NCI-H526 (cell line): ENCODE data around the gene VGLL3.
"Not testable (repeated sequence)": the region's sequence is repeated elsewhere in the genome, so short reads cannot be mapped to it uniquely, and the experiment has no call there.

ENCODE experiments used
- DNase-seq, 2 experiments: peaks; one replicate each; lab custom pipeline; 2025; lab: John Stamatoyannopoulos, UW

Gene VGLL3

GRCh38 chr3:86990734-86991481 is at the start of gene VGLL3:
TSS of gene VGLL3 (minus strand) at chr3:86991149. CDS start at chr3:86990743, 406 bp downstream.
- DNase-seq = peak; percentile 87 to 90

- no peak for DNase-seq
Measured at GRCh38 chr3:87037652-87038051, 46.7 kb upstream of the VGLL3 start.

- no peak for DNase-seq
Measured at GRCh38 chr3:87036671-87037070, 45.7 kb upstream of the VGLL3 start.

GRCh38 chr3:87035339-87035738 is 44.4 kb upstream of the VGLL3 start:
- DNase-seq = no peak

- DNase-seq = no peak
Measured at GRCh38 chr3:87033205-87033604, 42.3 kb upstream of the VGLL3 start.

- DNase-seq = peak; percentile 50 to 52
Measured at GRCh38 chr3:87025661-87026645, 35.0 kb upstream of the VGLL3 start.

- DNase-seq = not testable (repeated sequence)
Measured at GRCh38 chr3:87017370-87017769, 26.4 kb upstream of the VGLL3 start.

GRCh38 chr3:87009271-87009670 is 18.3 kb upstream of the VGLL3 start:
- DNase-seq = peak; percentile 5 to 21

GRCh38 chr3:87006844-87007439 is 16.0 kb upstream of the VGLL3 start:
- peak in 1 of 2 experiments; percentile 17 for DNase-seq

GRCh38 chr3:87004883-87005282 is 13.9 kb upstream of the VGLL3 start:
- DNase-seq = no peak

GRCh38 chr3:87002346-87002745 is 11.4 kb upstream of the VGLL3 start:
- DNase-seq = no peak

- no peak for DNase-seq
Measured at GRCh38 chr3:87001473-87002098, 10.6 kb upstream of the VGLL3 start.

- no peak for DNase-seq
Measured at GRCh38 chr3:87000940-87001339, 10.0 kb upstream of the VGLL3 start.

- DNase-seq = no peak
Measured at GRCh38 chr3:86998569-86998968, 7.6 kb upstream of the VGLL3 start.

- DNase-seq = no peak
Measured at GRCh38 chr3:86996261-86996955, 5.5 kb upstream of the VGLL3 start.

- DNase-seq = no peak
Measured at GRCh38 chr3:86995537-86995936, 4.6 kb upstream of the VGLL3 start.

GRCh38 chr3:86993704-86994103 is 2.8 kb upstream of the VGLL3 start:
- peak; percentile 17 to 28 for DNase-seq

GRCh38 chr3:86991840-86992435 is 989 bp upstream of the VGLL3 start:
- no peak for DNase-seq

GRCh38 chr3:86991482-86991815 is 500 bp upstream of the VGLL3 start:
- DNase-seq = no peak

- peak; percentile 17 to 69 for DNase-seq
Measured at GRCh38 chr3:86990012-86990733, 776 bp downstream of the VGLL3 start.
